ENCODE data around the gene ATG4D. TPM values are rescaled to one million over a fixed set of nuclear protein-coding genes. Genes with fewer than 3 reads are reported as not detected.

Gene ATG4D
- polyA plus RNA-seq, 1 of the 3 experiments (the other 2 are of a cell fraction), result 22.6 TPM

GRCh38 chr19:10567656-10568055, 24.0 kb downstream of the ATG4D start:
- Histone ChIP-seq H3K79me2 (ENCODE audit: insufficient read depth) (peaks cover 37% of the 10 kb centered on the region), H2AFZ (ENCODE audit: low read depth) (peak overlapping the region; percentile 73; the same call in 1 of the 2 replicates), H4K20me1 (ENCODE audit: insufficient read depth) (no peaks in the 10 kb centered on the region), H3K27ac (ENCODE audit: low read depth in 2 of 2, low read length in 1 of 2) (no peak overlapping the region), H3K4me1 (ENCODE audit: control insufficient read depth in 1 of 2, insufficient read depth in 2 of 2, low read depth in 1 of 2, low read length in 1 of 2) (peaks cover 8 to 32% of the 10 kb centered on the region in 2 experiments; a peak in 3 of 4 replicates), H3K9me3 (no peaks in the 10 kb centered on the region), H3K4me2 (peak overlapping the region; percentile 94), H3K9ac (peak overlapping the region; percentile 61; the same call in 1 of the 2 replicates), H3K4me3 (ENCODE audit: low read depth in 2 of 2, low read length in 1 of 2) (peak overlapping the region; percentile 70 to 76), H3K27me3 (ENCODE audit: insufficient read depth) (no peaks in the 10 kb centered on the region), H3F3A (replicated peaks; ENCODE audit: insufficient read depth) (peaks cover 13% of the 10 kb centered on the region), H3K9me2 (no peaks in the 10 kb centered on the region), H3K36me3 (replicated peaks in 1 of 2; ENCODE audit: control insufficient read depth in 1 of 2, insufficient read depth in 2 of 2, low read length in 1 of 2) (no peaks in the 10 kb centered on the region)
- 66% methylated on average over 5 of the region's 5 CpGs for WGBS (ENCODE audit: low lambda C conversion rate)
- no peak for TF ChIP-seq FOXM1 (IDR thresholded peaks at IDR 0.05; ENCODE audit: low read depth)
- TF ChIP-seq ZBTB33 (IDR thresholded peaks at IDR 0.05; ENCODE audit: borderline replicate concordance, low read depth), result no peak
- no peak for TF ChIP-seq SIN3A (IDR thresholded peaks at IDR 0.05; ENCODE audit: borderline replicate concordance, low read depth, low read length)
- TF ChIP-seq POLR2AphosphoS5 (IDR thresholded peaks at IDR 0.05; ENCODE audit: low read depth, low read length), result no peak
- no peak for TF ChIP-seq NRF1 (IDR thresholded peaks at IDR 0.05; ENCODE audit: low read depth, low read length)
- no peak for TF ChIP-seq SMC3 (IDR thresholded peaks at IDR 0.05; ENCODE audit: low read depth, low read length)
- TF ChIP-seq USF1 (IDR thresholded peaks at IDR 0.05; ENCODE audit: borderline replicate concordance, low read depth), result no peak
- no peak for TF ChIP-seq GABPA (IDR thresholded peaks at IDR 0.05; ENCODE audit: low read depth)
- TF ChIP-seq ELF1 (IDR thresholded peaks at IDR 0.05), result no peak
- TF ChIP-seq MEF2A (IDR thresholded peaks at IDR 0.05; ENCODE audit: borderline replicate concordance, low read depth), result no peak
- no peak for TF ChIP-seq FOSL2 (IDR thresholded peaks at IDR 0.05; ENCODE audit: borderline replicate concordance, low read depth)
- no peak for TF ChIP-seq RCOR1 (IDR thresholded peaks at IDR 0.05; ENCODE audit: low read length)
- TF ChIP-seq NFIC (IDR thresholded peaks at IDR 0.05; ENCODE audit: borderline replicate concordance), result no peak
- no peak for TF ChIP-seq IRF3 (IDR thresholded peaks at IDR 0.05; ENCODE audit: low read depth, low read length)
- TF ChIP-seq REST (IDR thresholded peaks at IDR 0.05; ENCODE audit: low read depth, low read length), result no peak
- DNase-seq, result no peak
- CTCF ChIA-PET, result interaction anchor here (1.0 to 6.4 kb wide), 7 partner anchors 13 to 151 kb away, joined by 3 to 42 read pairs (median 7); no protein-coding TSS in a partner anchor
- POLR2A ChIA-PET, result interaction anchor here (1.3 kb wide), 1 partner anchor 15 kb away, joined by 4 read pairs; no protein-coding TSS in a partner anchor

Data from SK-N-SH (cell line).